ENCODE results near the gene GSC2. TPM values are rescaled to one million over a fixed set of nuclear protein-coding genes. Genes with fewer than 3 reads are reported as not detected.

Gene GSC2
- total RNA-seq, 6 experiments from 2014 or later = not detected

DNA sequence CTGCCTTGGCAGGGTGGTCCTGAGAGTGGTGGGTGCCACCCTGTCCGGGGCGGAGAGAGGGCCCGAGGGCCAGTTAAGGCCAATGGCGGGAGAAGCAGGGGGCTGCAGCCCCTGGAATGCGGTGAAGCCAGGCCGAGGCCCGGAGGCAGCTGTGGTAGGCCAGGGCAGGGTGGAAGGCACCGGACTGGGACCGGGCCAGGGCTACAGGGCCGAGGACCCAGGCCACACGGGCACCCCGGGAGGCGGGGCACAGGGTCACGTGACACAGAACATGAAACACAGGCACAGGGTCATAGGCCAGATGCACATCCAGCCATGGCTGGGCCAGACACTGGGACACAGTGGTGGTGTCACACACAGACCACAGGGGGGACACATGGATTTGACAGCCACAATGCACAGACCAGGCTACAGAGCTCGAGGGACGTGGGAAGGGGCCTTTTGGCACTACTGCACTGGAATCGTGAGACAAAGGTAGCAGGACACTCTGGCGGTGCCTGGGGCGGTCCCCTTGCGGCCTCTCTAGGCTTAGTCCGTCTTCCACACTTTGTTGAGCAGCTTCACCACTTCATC, 25.6 kb upstream of the GSC2 start:
- Histone ChIP-seq H3K27me3 (no peaks in the 10 kb centered on the region), H3K4me1 (peaks cover 0 to 67% (median 32%) of the 10 kb centered on the region in 4 donors), H3K9me3 (no peaks in the 10 kb centered on the region), H3K4me3 (no peak overlapping the region), H3K27ac (peak overlapping the region in 2 of 3 donors; percentile 54 to 73), H3K36me3 (no peaks in the 10 kb centered on the region)
- WGBS (ENCODE audit: insufficient coverage, low coverage, low lambda C conversion rate, missing lambda C conversion rate) = 49% methylated on average over 4 of the region's 21 CpGs
- TF ChIP-seq, protein P1, sequence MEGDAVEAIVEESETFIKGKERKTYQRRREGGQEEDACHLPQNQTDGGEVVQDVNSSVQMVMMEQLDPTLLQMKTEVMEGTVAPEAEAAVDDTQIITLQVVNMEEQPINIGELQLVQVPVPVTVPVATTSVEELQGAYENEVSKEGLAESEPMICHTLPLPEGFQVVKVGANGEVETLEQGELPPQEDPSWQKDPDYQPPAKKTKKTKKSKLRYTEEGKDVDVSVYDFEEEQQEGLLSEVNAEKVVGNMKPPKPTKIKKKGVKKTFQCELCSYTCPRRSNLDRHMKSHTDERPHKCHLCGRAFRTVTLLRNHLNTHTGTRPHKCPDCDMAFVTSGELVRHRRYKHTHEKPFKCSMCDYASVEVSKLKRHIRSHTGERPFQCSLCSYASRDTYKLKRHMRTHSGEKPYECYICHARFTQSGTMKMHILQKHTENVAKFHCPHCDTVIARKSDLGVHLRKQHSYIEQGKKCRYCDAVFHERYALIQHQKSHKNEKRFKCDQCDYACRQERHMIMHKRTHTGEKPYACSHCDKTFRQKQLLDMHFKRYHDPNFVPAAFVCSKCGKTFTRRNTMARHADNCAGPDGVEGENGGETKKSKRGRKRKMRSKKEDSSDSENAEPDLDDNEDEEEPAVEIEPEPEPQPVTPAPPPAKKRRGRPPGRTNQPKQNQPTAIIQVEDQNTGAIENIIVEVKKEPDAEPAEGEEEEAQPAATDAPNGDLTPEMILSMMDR (IDR thresholded peaks at IDR 0.05) = no peak
- TF ChIP-seq POLR2A (IDR thresholded peaks at IDR 0.05) = no peak
- intact Hi-C loops (cut with DNase I) = loop anchor here in 1 of 2 donors (5.0 kb wide), 1 partner anchor 112 kb away; no protein-coding TSS in a partner anchor
- DNase-seq (peak in 1 of 3 donors; percentile 74), ATAC-seq (no peak)

- DNase-seq (no peak), ATAC-seq (no peak)
- peaks cover 0 to 69% (median 31%) of the 10 kb centered on the region in 4 donors for H3K4me1 ChIP-seq
These were observed 25.0 kb upstream of the GSC2 start for GRCh38 chr22:19175026-19175601.

GRCh38 chr22:19174106-19175025, 24.3 kb upstream of the GSC2 start:
- peak overlapping the region in 2 of 3 donors; percentile 54 to 73 for H3K27ac ChIP-seq
- ATAC-seq = peak; percentile 0 to 18 (median 14)
- WGBS (ENCODE audit: insufficient coverage, low coverage, low lambda C conversion rate, missing lambda C conversion rate) = 11% methylated on average over 3 of the region's 14 CpGs
- intact Hi-C loops (cut with DNase I) = loop anchor here in 1 of 2 donors (5.0 kb wide), 1 partner anchor 113 kb away; no protein-coding TSS in a partner anchor
- peak; percentile 37 for TF ChIP-seq POLR2A (IDR thresholded peaks at IDR 0.05)
- TF ChIP-seq, protein P1 (IDR thresholded peaks at IDR 0.05) = no peak
- H3K27me3 ChIP-seq = no peaks in the 10 kb centered on the region
- peaks cover 0 to 66% (median 28%) of the 10 kb centered on the region in 4 donors for H3K4me1 ChIP-seq
- H3K4me3 ChIP-seq = no peak overlapping the region
- DNase-seq = peak; percentile 66 to 89 (median 85)
- H3K36me3 ChIP-seq = no peaks in the 10 kb centered on the region
- H3K9me3 ChIP-seq = no peaks in the 10 kb centered on the region

More at GRCh38 chr22:19175026-19175601, 25.0 kb upstream of the GSC2 start:
- Histone ChIP-seq H3K4me3 (no peak overlapping the region), H3K36me3 (no peaks in the 10 kb centered on the region), H3K27ac (peak overlapping the region in 2 of 3 donors; percentile 54 to 73), H3K27me3 (no peaks in the 10 kb centered on the region), H3K9me3 (no peaks in the 10 kb centered on the region)
- intact Hi-C loops (cut with DNase I) = loop anchor here in 1 of 2 donors (5.0 kb wide), 1 partner anchor 112 kb away; no protein-coding TSS in a partner anchor
- TF ChIP-seq POLR2A (IDR thresholded peaks at IDR 0.05) = no peak
- TF ChIP-seq, protein P1 (IDR thresholded peaks at IDR 0.05) = no peak
- 47% methylated on average over 3 of the region's 7 CpGs for WGBS (ENCODE audit: insufficient coverage, low coverage, low lambda C conversion rate, missing lambda C conversion rate)

Data from right lobe of liver (tissue), 6 donors.